Eye (tissue), 1 donor: ENCODE measurements around the gene SEMA6A.

ENCODE experiments used
- DNase-seq: peaks from one replicate; pipeline ENCODE4 v3.0.0-alpha.2; 2015

The SEMA6A gene

GRCh38 chr5:116488356-116489041 lies 86.1 kb downstream of the SEMA6A start:
- DNase-seq: peak; percentile 45

GRCh38 chr5:116487045-116487444 lies 87.6 kb downstream of the SEMA6A start:
- DNase-seq: no peak

GRCh38 chr5:116486588-116486987 lies 88.0 kb downstream of the SEMA6A start:
- no peak for DNase-seq

DNA sequence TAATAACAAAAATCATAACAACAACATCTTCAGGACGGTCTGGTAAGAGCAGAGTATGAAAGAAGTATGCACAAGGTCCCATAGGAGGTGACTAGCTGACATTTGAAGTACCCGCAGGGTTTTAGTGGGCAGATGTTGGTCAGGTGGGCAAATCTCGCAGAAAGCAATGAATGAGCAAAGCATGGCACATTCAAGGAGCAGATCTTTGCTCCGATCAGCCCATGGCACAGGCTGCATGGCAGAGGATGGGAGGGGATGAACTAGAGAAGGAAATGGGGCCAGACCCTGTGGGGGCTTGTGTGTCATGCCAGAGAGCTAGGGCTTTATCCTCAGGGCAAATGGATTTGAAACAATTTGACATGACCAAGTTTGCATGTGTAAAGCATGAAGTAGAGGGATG lies 90.0 kb downstream of the SEMA6A start:
- DNase-seq: no peak

GRCh38 chr5:116482394-116482793 lies 92.2 kb downstream of the SEMA6A start:
- no peak for DNase-seq

DNA sequence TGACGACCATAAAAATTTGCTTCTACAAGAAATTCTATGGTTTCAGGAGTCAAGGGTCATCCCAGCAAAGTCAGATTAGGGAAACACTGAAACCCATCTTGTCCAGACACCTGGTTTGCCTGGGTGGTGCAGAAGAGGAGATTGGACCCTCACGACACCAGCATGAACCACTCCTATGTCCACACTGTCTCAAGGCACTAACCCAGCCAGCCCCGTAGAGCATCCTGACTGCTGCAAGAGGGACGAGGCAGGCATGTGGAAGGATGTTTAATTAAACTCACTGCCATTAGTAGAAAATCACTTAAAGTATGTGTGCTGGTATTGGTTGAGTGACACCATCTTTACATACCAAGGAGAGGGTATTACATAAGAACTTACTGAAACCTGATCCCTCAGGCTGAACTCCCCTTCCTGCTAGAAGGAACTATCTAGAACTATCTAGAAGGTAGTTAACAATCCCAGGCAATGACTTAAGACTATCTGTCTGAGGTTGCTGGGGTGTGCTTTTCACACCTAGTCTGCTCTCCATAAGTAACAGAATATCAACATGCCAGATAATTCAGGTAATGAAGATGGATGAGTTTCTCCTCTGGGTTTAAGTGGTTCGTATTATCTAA lies 93.6 kb downstream of the SEMA6A start:
- no peak for DNase-seq

DNA sequence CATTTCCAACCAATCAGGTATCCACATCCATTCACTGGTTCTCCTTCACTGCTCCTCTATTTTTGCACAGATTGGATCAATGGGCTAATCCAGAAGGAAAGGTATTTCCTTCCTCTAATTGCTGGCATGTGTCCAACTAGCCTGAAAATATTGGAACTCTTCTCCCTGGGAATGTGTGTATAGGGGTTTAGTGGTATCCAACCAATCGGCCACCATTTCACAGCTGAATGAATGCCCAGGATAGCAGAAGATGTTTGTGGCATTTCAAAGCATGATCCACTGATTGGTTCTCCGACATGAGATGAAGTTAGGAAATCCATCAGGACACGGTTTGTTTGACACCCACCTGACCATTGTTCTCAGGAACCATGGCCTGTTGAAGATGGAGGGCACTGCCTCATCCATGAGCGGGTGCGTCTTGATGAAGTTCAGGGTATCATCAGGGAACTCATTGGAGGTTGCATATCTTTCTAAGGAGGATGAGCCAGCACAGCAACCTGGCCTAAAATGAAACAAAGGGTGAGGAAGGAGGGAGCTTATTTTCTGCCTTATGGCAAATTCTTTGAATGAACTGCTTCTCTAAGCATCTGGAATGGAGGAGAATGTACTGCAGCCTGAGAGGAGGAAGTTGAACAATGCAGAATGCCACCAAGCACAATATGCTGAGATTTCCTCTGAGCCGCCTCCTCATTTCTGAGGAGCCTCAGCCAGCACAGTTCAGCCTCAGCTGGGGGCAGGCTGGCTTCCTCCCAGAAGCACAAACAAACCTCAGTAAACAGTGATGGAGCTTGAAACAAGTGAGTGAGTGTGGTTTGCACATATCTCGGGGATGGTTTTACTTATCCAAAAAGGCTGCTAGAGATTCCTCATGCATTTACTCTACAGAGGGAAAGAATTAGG lies 94.6 kb downstream of the SEMA6A start:
- DNase-seq: no peak

- DNase-seq: no peak
Observed at GRCh38 chr5:116478491-116478890, 96.1 kb downstream of the SEMA6A start.

GRCh38 chr5:116476897-116477537 lies 97.6 kb downstream of the SEMA6A start:
- no peak for DNase-seq

DNA sequence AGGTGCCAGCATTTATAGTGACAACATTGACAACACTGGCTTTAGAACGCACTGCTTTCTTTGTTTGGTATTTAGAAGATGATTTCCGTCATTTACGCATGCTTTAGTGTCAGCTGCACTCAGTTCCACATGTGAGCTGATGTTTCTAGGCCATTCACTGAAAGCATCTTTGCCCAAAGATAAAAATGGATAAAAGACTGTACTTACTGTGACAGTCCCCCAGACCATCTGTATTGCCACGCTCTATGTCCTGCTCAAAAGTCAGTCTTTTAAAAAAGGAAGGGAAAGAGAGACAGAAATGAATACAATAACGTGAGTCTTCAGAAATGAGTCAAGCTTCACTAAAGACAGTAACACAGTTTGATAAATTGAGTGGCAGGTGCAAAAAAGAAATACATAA lies 99.3 kb downstream of the SEMA6A start:
- peak; percentile 51 for DNase-seq

DNA sequence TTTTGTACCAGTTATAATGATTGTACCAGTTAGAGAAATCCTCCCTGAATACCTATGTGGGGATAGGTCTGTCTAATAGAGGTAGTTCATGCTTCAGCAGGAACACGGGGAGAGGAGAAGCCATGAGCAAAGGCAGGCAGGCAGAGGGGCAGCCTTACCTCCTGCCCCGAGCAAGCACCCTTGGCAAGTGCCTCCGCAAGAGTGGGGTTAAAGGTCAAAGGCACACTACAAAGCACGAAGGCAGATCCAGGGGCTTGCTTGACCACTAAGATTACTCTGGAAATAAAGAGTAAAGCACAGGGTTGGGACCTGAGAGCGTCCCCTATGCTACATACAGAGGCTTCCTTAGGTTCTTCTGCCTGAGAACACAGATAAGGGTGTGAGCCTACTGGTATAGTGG lies 100.9 kb downstream of the SEMA6A start:
- DNase-seq: no peak

- no peak for DNase-seq
Observed at GRCh38 chr5:116472274-116472673, 102.3 kb downstream of the SEMA6A start.

GRCh38 chr5:116469631-116470030 lies 105.0 kb downstream of the SEMA6A start:
- DNase-seq: no peak

DNA sequence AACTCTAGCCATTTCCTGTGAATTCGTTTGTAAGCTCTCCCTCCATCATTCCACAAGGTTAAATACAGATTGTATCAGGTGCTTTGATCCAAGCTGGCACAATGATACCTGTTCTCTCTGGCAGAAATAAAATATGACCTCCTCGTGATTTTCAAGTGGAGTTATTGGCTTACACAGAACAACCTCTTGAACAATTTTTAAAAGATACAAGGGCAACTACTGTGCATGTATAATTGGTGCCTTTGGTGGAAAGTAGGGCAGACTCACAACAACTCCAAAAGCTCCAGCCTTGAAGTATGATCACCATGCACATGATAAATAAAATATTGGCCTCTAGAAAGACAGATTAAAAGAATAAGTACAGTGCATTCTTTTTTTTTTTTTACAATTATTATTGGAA lies 106.0 kb downstream of the SEMA6A start:
- no peak for DNase-seq

DNA sequence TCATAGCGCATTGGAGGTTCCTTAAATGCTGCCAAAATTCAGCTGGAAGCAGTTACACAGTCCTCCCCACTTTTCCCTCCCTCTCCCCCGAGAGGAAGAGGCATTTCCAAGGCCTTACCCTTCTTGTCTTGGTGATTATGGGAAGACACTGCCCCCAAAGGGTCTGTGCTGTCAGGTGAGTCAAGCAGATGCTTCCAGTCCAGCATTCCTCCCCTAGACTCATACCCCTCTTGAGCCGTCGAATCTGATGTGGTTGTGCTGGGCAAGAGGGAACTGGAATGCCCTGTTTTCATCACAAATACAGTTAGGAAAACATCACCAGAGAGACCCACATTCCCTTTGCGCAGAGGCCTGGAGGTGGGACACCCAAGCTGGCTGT lies 107.2 kb downstream of the SEMA6A start:
- DNase-seq: no peak

DNA sequence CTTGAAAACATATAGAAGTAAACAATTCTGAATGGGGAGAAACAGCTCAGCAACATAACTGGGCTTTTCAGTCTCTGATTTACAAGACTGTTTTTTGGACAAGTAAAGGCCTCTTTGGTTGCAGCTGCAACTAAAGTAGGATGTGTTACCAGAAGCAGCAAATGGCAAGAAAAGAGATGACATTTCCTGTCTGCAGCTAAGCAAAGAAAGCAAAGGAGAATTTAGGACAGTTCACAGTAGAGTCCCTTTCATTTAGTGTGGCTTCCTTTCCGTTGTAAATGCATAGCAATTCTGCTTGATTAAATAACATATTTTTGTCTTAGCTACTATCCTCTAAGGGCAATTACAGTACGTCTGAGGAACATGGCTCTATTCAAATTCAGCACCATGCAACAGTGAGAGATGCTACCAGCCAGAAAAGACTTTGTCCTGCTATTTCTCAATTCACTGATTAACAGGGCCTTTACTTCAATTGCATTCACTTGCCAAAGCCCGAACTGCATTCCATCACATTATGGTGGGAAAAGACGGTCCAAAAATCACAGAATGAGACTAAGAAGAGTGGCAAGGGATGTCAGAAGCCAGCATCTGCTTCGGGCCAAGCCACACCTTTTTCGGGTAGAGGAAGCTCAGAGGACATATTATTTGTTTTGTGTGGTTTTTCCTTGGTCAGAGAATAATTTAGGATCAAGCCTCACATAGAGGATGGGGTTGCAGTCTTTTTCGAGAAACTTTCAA lies 107.7 kb downstream of the SEMA6A start:
- DNase-seq: no peak

DNA sequence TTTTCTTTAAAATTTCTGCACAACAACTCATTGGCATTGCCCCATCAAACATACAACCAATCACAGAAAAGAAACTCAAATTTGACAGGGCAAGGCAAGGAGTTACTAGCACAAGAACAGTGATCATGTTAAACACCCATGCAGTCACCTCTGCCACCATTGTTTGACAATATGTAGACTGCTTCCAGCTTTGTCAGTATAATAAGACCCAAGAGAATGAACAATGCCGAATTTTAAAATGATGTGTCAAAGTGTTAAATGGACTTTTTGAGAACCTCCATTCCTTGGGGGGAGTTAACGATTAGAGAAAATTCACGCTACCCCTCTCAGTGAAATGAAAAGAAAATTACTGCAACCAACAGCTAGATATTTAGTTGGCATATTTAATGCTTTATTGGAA lies 109.2 kb downstream of the SEMA6A start:
- DNase-seq: no peak

- no peak for DNase-seq
Observed at GRCh38 chr5:116464144-116464708, 110.4 kb downstream of the SEMA6A start.

- DNase-seq: no peak
Observed at GRCh38 chr5:116462500-116462899, 112.1 kb downstream of the SEMA6A start.

- DNase-seq: no peak
Observed at GRCh38 chr5:116459301-116459700, 115.3 kb downstream of the SEMA6A start.

- DNase-seq: no peak
Observed at GRCh38 chr5:116457062-116457461, 117.6 kb downstream of the SEMA6A start.

- DNase-seq: no peak
Observed at GRCh38 chr5:116456036-116456435, 118.6 kb downstream of the SEMA6A start.
